ENCODE measurements around the gene PXN.
"Not testable (repeated sequence)": the region's sequence is repeated elsewhere in the genome, so short reads cannot be mapped to it uniquely, and the experiment has no call there.

PXN gene

DNA sequence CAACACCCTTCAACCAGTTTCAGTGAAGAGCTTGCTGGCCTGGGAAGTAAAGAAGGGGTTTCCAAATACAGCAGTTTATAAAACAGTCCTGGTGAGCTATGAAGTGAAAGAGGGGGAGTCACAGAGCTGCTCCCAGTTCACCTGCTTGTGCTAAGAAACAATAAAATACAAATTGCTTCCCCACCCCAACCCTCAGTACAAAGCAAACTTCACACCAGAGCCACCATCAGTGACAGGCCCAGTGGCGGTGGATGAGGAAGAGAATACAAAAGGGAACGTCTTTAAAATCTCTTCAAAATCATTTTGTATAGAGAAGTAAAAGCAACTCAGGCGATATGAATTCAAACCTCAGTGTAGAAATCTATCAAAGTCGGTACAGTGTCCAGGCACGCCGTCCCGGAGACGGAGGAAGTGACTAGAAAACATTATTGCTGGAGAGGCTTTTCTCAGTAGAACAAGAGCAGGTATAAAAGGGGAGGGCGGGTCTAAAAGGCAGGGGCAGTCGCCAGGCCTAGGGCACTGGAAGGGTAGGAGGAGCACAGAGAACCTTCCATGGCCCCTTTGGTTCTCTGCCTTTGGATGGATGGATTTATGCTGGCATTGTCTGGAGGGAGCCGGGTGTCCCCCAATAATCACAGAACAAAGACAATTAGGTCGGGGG is 54.2 kb downstream of the PXN start:
- no peak for DNase-seq (ENCODE audit: low read depth in 2 of 2)

DNA sequence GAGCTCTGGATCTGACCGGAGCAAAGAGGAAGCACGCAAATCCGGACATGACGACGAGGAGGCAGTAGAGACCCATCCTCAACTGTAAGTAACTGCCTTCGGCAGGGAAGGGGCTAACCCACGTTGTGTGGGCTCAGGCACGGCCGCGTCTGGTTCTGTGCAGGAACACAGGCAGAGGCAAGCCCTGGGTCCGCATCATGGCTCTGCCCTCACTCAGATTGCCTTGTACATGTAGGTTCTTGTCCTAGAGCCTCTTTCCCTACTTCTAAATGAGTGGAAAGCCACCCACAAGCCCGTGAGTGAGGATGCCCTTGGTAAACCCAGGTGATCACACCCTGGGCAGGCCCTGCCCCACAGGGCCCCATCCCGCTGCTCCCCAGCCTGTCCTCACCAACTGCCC is 55.7 kb downstream of the PXN start:
- DNase-seq (ENCODE audit: low read depth in 2 of 2) = no peak

DNA sequence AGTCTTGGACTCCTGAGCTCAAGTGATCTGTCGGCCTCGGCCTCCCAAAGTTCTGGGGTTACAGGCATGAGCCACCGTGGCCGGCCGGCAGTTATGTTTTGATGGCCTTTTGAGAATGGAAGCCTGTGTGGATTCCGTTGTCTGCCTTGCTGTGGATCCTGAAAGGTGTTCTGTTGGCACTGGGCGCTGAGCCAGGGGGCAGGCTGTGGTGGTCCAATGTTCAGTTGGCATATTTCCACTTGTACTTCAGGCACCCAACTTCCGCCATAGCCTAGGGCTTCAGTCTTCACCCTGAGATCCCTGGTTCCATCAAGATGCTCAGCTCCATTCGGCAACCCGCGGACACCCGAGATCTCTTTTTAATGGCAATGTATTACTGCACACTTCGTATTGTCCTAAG is 58.3 kb downstream of the PXN start:
- DNase-seq (ENCODE audit: low read depth in 2 of 2) = no peak

DNA sequence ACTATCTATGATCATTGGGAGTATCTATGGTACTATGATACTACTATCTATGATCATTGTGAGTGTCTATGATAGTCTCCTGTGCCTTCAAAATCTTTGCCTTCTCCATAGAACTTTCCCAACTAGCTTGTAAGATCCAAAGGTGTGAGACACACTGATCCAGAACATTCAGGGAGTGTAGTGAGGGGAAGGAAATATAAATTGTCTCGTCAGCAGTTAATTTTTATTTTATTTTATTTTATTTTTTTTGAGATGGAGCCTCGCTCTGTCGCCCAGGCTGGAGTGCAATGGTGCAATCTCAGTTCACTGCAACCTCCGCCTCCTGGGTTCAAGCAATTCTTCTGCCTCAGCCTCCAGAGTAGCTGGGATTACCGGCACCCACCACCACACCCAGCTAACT is 58.7 kb downstream of the PXN start:
- not testable (repeated sequence) for DNase-seq (ENCODE audit: low read depth in 2 of 2)

DNA sequence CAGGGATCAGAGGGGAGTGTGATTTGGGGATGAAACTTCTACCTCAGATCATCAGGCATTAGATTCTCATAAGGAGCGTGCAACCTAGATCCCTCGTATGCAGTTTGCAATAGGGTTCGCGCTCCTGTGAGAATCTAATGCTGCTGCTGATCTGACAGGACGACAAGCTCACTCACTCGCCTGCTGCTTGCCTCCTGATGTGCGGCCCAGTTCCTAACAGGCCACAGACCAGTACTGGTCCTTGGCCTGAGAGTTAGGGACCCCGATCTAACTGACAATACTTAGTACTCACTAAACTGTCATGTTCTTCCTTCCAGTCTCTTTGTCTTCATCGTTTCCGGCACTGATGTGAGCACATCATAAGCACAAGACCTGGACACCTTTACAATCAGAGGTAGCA is 59.3 kb downstream of the PXN start:
- DNase-seq (ENCODE audit: low read depth in 2 of 2) = no peak

DNA sequence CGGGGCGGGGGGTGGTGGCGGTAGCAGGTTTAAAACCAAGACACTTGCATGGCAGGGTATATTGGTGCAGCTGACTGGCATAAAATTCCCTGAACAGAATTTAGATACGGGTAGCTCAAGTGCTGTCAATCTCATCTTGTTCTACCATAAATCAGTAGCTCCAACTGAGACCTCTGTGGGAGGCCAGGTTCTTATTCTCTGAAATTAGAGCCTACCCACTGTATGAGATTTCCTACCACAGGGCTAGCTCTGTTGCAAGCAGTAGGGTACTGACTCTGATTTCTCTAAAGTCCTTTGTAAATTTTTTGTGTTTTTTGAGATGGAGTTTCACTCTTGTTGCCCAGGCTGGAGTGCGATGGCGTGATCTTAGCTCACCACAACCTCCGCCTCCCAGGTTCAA is 61.4 kb downstream of the PXN start:
- DNase-seq (ENCODE audit: low read depth in 2 of 2) = no peak

DNA sequence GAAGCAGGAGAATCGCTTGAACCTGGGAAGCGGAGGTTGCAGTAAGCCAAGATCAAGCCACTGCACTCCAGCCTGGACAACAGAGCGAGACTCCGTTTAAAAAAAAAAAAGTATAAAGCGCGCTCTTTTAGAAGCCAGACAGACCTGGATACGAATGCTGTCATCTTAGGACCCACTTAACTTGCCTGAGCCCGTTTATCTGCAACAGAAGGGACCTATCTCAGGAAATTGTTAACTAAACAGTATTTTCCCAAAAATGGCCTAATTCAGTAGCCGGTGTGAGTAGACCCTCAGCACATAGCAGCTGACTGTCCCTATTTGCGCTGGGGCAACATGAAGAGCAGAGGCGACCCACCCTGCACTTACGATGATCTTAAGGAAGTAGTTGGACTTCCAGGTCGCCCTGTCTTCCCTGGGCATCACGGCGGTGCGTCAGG is 65.1 kb downstream of the PXN start:
- DNase-seq (ENCODE audit: low read depth in 2 of 2) = no peak

DNA sequence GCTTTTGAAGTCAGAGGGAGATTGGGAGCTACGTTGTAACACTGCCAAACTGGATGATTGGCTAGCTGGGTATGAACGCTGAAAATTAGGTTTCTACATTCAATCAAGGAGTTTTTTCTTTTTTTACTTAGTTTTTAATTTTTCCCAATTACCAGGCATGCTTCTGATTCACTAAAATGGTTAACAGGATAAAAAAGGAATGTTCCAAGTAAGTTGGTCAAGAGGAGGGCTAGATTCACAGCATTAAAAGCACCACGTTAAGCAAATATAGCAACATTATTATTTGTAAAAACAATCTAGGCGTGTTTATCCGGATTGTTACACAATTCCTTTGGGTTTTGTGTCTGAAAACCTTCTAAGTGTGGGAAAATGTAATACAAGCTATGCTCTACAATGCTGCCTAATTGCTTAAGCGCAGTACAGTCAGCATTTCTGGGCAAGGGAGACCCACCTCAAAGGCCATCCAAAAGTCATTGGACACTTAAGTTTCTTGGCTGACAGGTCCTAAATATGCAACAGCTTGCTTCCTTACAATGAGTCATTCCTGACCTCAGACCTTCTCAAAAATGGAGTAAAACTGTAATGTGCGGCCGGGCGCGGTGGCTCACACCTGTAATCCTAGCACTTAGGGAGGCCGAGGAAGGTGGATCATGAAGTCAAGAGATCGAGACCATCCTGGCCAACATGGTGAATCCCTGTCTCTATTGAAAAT is 65.8 kb downstream of the PXN start:
- DNase-seq (ENCODE audit: low read depth in 2 of 2) = peak in 1 of 2 donors; percentile 15

DNA sequence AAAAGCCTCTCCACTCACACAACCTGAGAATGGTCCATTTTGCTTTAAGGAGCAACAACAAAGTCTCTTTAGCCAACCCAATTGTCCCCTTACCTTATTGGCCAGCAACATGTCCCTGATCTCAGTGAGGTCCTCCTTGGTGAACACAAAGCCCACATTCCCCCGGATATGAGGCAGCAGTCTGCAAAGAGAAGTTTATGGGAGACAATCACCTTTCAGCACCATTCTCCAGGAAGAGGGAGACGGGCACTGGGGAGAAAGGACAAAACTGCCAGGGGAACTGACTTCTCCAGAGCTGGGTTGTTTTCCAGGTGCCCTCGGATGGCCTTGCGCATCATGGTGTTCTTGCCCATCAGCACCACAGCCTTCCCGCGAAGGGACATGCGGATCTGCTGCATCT is 66.5 kb downstream of the PXN start:
- DNase-seq (ENCODE audit: low read depth in 2 of 2) = no peak

DNA sequence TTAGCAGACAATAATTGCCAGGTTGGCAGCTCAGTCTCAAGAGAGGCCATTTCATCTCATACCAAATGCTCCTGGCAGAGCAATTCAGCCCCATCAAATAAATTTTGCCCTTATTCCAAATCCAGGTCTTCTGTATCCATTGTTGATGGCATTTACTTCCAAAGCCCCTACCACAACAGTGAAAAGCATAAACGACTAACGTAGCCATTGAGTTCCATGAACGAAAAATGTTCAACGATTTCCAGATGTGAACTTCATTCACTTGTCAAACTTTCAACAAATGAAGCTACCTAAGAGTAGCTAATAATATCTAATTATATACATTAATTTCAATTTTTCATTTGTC is 68.0 kb downstream of the PXN start:
- DNase-seq (ENCODE audit: low read depth in 2 of 2) = no peak

DNA sequence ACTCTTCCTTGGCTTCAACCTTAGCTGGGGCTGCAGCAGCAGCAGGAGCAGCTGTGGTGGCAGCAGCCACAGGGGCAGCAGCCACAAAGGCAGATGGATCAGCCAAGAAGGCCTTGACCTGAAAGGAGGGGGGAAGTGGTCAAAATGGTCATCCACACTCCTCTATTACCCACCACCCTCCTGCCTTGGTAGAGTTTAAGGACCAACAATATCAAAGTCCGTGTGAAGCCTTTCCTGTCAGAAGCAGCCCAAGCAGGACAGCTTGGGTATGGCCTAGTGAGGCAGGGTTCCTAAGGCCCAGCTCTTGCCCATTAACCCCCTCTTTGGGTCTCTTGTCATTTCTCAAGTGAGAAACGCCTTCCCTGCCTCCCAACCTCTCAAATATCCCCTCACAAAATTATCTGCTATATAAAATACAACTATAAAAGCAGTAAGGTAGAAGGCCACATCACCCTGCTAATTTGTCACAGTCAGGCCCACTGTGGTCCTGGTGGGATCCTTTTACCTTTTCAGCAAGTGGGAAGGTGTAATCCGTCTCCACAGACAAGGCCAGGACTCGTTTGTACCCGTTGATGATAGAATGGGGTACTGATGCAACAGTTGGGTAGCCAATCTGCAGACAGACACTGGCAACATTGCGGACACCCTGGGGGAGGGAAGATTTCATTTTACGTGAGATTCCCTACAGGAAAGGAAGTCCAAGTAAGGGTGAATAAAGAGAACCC is 68.6 kb downstream of the PXN start:
- DNase-seq (ENCODE audit: low read depth in 2 of 2) = not testable (repeated sequence)

DNA sequence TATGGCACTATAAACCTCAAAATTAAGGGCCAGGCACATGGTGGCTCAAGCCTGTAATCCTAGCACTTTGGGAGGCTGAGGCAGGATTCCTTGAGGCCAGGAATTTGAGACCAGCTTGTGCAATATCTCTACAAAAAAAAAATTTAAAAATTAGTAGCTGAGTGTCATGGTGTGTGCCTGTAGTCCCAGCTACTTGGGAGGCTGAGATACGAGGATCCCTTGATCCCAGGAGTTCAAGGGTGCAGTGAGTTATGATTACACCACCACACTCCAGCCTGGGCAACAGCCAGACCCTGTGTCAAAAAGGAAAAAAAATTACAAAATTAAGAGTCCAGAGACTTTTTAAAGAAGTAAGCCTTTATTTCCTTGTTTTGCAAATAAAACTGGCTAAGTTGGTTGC is 69.2 kb downstream of the PXN start:
- DNase-seq (ENCODE audit: low read depth in 2 of 2) = no peak

DNA sequence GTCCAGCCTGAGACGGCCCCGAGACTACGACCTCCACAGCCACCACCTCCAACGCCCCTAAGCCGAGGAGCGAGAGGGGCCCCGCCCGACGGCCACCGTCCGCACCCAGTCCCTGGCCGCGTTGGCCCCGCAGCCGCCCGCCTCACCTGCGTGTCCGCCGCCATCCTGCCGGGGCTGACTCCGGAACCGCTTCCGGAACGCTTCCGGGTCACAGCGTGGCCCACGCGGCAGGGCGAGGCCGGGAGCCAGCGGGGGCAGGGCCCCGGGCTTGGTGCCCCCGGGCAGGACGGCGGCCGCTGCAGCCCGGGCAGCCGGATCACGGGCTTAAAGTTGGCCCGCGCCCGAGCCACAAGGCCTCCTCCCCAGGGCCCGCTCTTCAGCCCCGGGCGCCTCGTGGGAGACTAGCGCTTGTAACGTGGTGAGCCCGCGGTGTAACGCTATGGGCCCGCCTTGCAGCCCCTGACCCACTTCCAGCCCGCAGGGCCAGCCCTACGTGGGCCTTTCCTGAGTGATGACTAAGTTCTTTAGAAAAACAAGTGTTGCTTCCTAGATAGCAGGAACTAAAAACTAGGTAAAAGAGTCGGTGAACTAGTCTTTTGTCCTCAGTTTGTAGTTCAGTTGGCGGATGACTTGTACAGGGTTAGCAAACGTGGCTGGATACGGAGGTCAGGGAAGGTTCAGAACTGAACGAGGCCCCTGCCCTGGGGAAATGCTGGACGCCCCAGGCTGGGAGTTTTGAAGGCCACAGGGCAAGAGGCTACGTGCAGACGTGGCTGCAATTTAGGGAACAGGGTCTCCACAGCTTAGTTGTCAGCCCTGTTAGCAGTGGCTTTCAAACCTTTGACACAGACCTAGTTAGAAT is 70.8 kb downstream of the PXN start, which contains the start of gene GCN1:
GCN1 (minus strand) TSS at position 182 of the 862 bp plus-strand sequence; CDS start at position 164, 18 bp downstream.
- peak; percentile 86 to 90 for DNase-seq (ENCODE audit: low read depth in 2 of 2)

DNA sequence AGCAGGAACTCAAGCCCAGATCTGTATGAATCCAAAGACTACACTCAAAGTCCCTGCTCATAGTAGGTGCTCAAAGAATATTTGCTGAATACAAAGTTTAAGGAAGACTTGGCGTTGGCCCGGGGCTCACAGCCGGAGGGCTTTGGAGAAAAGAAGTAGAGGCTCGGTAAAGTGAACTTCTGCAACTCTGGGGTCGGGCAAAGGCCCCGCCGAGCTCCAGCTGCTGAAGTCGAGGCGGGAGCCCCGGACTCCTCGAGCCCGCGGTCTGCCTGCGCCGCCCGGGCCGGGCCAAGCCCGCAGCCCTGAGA is 71.3 kb downstream of the PXN start:
- DNase-seq (ENCODE audit: low read depth in 2 of 2) = peak in 1 of 2 donors; percentile 28

DNA sequence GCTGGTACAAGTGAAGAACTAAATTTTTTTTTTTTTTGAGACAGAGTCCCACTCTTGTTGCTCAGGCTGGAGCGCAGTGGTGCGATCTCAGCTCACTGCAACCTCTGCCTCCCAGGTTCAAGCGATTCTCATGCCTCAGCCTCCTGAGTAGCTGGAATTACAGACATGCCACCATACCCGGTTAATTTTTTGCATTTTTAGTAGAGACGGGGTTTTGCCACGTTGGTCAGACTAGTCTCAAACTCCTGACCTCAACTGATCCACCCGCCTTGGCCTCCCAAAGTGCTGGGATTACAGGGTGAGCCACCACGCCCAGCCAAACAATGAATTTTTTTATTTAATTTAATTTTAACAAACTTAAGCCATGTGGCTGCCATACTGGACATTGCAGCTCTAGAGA is 72.2 kb downstream of the PXN start:
- not testable (repeated sequence) for DNase-seq (ENCODE audit: low read depth in 2 of 2)

DNA sequence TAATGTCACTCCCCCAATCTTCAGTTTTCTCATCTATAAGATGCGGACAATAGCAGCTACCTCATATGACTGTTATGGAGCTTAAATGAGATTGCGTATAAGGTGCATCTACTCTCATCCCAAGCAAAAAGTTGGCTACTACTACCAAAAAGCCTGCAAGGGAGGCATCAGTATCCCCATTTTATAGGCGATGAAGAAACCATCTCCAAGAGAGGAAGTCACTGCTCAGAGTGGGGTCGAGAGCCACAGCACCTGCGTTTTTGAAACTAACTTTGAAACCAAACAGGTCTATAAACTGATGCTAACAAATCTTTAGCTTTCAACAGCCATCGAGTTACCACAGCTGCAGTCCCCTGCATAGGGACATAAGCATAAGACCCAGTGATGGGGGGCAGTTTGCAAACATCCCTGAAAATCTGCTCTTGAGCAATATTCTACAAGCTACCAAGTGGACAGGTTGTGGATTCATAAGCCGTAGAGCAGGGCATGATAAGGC is 74.5 kb downstream of the PXN start:
- no peak for DNase-seq (ENCODE audit: low read depth in 2 of 2)

DNA sequence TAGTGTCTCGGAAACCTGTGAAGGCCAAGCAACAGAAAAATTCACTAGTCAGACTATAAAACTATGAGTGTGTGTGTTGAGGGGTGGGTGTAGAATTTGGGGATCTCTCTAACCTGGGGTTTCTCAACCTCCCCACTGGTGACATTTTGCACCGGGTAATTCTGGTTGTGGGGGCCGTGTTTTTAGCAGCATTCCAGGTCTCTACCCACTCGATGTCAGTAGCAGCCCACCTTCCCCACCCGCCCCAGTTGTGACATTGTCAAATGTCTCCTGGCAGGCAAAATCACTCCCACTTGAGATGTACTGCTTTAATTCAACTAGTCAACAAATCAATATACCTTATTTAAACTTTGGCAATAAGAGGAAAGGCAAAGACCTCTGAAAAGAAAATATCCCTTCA is 75.1 kb downstream of the PXN start:
- DNase-seq (ENCODE audit: low read depth in 2 of 2) = no peak

DNA sequence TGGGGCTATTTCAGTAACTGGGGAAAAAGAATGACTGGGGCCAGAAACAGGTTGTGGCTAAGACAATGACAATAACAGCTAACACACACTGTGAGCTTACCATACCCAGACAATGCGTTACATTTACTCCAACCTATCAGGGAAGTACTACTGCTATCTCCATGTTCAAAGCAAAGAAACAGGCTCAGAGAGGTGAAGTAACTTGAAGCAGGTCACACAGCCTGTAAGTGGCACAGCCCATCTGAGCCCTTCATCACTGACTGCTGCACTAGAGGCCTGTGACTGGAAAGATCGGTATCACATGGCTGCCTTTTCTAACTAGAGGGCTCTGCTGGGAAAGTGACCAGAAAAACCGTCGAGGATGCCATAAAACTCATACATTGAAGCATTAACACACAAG is 78.9 kb downstream of the PXN start:
- DNase-seq (ENCODE audit: low read depth in 2 of 2) = no peak

DNA sequence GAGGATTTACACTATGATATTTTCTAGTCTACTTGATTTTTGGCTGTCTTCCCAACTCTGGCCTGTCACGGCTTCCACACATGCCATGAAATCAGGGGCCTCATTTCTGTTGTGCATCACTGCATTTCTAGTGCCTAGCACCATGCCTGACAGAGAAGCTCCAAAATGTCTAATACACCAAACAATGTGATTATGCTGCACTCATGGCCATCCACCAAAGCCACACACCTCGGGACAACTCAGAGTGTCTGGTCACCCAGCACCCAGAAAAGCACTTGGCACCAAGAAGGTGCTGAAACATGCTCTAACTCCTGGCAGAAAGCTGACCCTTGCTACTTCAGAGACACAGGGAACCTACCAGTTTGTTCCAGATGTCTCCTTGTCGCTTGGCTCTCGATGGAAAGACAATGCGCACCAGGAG is 82.3 kb downstream of the PXN start:
- DNase-seq (ENCODE audit: low read depth in 2 of 2) = no peak

DNA sequence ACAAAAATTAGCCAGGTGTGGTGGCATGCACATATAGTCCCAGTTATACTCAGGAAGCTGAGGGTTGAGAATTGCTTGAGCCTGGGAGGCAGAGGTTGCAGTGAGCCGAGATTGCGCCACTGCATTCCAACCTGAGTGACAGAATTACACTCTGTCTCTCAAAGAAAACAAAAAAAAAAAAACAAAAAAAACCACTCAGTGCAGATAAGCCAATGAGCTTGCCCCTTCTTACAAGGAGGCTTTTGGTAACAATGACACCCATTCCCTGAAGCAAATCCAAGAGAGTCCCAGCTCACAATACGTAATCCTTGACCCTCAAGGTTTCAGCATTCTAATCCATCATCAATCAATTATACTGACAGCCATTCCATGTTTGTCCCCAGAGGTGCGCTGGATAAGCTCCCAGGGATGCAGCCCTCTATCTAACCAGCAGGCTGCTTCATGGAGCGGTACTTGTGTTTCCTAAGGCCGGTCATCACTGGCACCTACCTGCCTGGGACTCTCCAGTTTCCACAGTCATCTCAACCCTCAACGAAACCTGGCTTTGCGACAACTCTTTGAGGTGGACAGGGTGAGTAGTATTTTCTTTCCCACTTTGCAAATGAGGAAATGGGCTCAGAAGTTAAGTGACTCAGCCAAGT is 83.4 kb downstream of the PXN start:
- no peak for DNase-seq (ENCODE audit: low read depth in 2 of 2)

DNA sequence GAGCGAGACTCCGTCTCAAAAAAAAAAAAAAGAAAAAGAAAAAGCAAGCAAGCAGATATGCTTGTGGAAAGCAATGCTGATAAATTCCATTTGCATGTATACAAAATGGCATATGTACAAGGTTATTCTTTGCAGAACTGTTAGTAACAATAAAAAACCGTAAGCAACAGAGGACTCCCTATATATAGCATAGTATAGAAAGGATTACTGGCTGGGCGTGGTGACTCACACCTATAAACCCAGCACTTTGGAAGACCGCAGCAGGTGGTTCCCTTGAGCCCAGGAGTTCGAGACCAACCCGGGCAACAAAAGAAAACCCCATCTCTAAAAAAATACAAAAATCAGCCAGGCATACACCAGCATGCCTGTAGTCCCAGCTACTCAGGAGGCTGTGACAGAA is 84.6 kb downstream of the PXN start:
- no peak for DNase-seq (ENCODE audit: low read depth in 2 of 2)

All from stimulated activated CD4-positive, alpha-beta T cell treated with anti-CD3 and anti-CD28 coated beads, Interleukin-1b, Interleukin-23, amount 100 ng/mL, for 4 hours (primary cell).